B cell (primary cell): ENCODE data around the gene RARRES2. TPM values are rescaled to one million over a fixed set of nuclear protein-coding genes. Genes with fewer than 3 reads are reported as not detected.
A peak's percentile ranks its signal among the peaks of the same experiment; 100 is the strongest.

ENCODE experiments used
- ATAC-seq: fragments of 200-7000 bp; cut with Tn5 transposase; one replicate; pipeline ENCODE4 v1.10.0; 2021; ENCODE audit warnings: low read depth, mild to moderate bottlenecking, moderate number of reproducible peaks, moderate library complexity
- CTCF ChIA-PET: fragments of 350-600 bp; sonication (Branson Sonifier 250); formaldehyde crosslinking; loops from one replicate; lab custom pipeline; 2021; ENCODE audit warnings: antibody characterized with exemption, inconsistent platforms; lab: Charles Lee
- POLR2A ChIA-PET: fragments of 350-600 bp; sonication (Branson Sonifier 250); formaldehyde crosslinking; loops from one replicate; lab custom pipeline; 2021; ENCODE audit warnings: antibody characterized with exemption; lab: Charles Lee
- DNase-seq: peaks from one replicate; pipeline ENCODE4 v3.0.0; 2013
- H2AFZ ChIP-seq: 2 replicates; pipeline ENCODE4 v1.6.1; 2012; ENCODE audit warnings: mild to moderate bottlenecking, low read depth, low read length; ENCODE audit not compliant: insufficient read depth, poor library complexity, severe bottlenecking
- H3K27ac ChIP-seq, 2 donors: 1 replicate in 1 of 2; 2 replicates in 1 of 2; pipeline ENCODE4 v1.5.1; 2012 to 2013; ENCODE audit warnings: low read length in 2 of 2, mild to moderate bottlenecking in 2 of 2, moderate library complexity in 1 of 2
- H3K27me3 ChIP-seq, 4 experiments: fragments of 200-600 bp in 1 of 4; sonication (generic) in 1 of 4; replicated peaks in 1 of 4; 1 replicate in 2 of 4; 2 replicates in 2 of 4; pipeline versions ENCODE4 v1.6.1 to v1.7.0; 2013 to 2016; ENCODE audit warnings: low read length in 3 of 4, mild to moderate bottlenecking in 2 of 4, mixed read lengths in 1 of 4, moderate library complexity in 1 of 4; ENCODE audit not compliant: insufficient read depth in 4 of 4, control insufficient read depth in 3 of 4; ENCODE audit errors: control extremely low read depth in 1 of 4
- H3K36me3 ChIP-seq, 2 experiments: replicated peaks in 1 of 2; 1 replicate in 1 of 2; 2 replicates in 1 of 2; pipeline versions ENCODE4 v1.6.1 to v1.7.1; 2013; ENCODE audit warnings: low read length in 1 of 2; ENCODE audit not compliant: insufficient read depth in 2 of 2, control insufficient read depth in 1 of 2; ENCODE audit errors: control extremely low read depth in 1 of 2, extremely low read depth in 1 of 2
- H3K4me1 ChIP-seq, 2 donors: fragments of 200-600 bp in 1 of 2; sonication (generic) in 1 of 2; 1 replicate in 1 of 2; 2 replicates in 1 of 2; pipeline versions ENCODE4 v1.5.1 to v1.6.1; 2013 to 2017; ENCODE audit warnings: low read length in 2 of 2; ENCODE audit not compliant: control insufficient read depth in 2 of 2, insufficient read depth in 2 of 2
- H3K4me2 ChIP-seq: replicated peaks from 2 replicates; pipeline ENCODE3; 2012; ENCODE audit warnings: mild to moderate bottlenecking, low read depth, low read length; ENCODE audit not compliant: poor library complexity, severe bottlenecking
- H3K4me3 ChIP-seq, 5 experiments: fragments of 200-600 bp in 1 of 5; sonication (generic) in 1 of 5; 1 replicate in 3 of 5; 2 replicates in 2 of 5; pipeline versions ENCODE4 v1.5.1 to v1.7.0; 2011 to 2016; ENCODE audit warnings: low read length in 4 of 5, mild to moderate bottlenecking in 4 of 5, low read depth in 2 of 5, control low read depth in 1 of 5, moderate library complexity in 1 of 5; ENCODE audit not compliant: insufficient read depth in 1 of 5; ENCODE audit errors: control extremely low read depth in 1 of 5, extremely low read depth in 1 of 5
- H3K79me2 ChIP-seq: fragments of 200-600 bp; sonication (generic); one replicate; pipeline ENCODE4 v1.6.0; 2016; ENCODE audit warnings: low read length; ENCODE audit not compliant: control insufficient read depth, insufficient read depth
- H3K9ac ChIP-seq: fragments of 200-600 bp; sonication (generic); 2 replicates; pipeline ENCODE4 v1.6.1; 2017; ENCODE audit warnings: mild to moderate bottlenecking, low read length, moderate library complexity
- H3K9me3 ChIP-seq, 3 donors: one replicate each; pipeline versions ENCODE4 v1.6.1 to v1.7.1; 2013; ENCODE audit warnings: low read length in 2 of 3; ENCODE audit not compliant: control insufficient read depth in 2 of 3, insufficient read depth in 1 of 3; ENCODE audit errors: control extremely low read depth in 1 of 3
- H4K20me1 ChIP-seq: 2 replicates; pipeline ENCODE4 v1.6.0; 2012; ENCODE audit warnings: mild to moderate bottlenecking, low read length; ENCODE audit not compliant: insufficient read depth, control insufficient read depth, poor library complexity, severe bottlenecking
- H3K27ac Mint-ChIP-seq: one replicate; pipeline ENCODE4 v1.8.0; 2021; ENCODE audit warnings: mixed read lengths
- H3K27me3 Mint-ChIP-seq: one replicate; pipeline ENCODE4 v1.8.0; 2021; ENCODE audit warnings: mixed read lengths
- H3K4me1 Mint-ChIP-seq: one replicate; pipeline ENCODE4 v1.8.0; 2021; ENCODE audit warnings: mixed read lengths
- H3K4me3 Mint-ChIP-seq: one replicate; pipeline ENCODE4 v1.8.0; 2021; ENCODE audit warnings: mixed read lengths
- H3K9me3 Mint-ChIP-seq: one replicate; pipeline ENCODE4 v1.8.0; 2022; ENCODE audit warnings: mixed read lengths; ENCODE audit not compliant: insufficient read depth
- EZH2 ChIP-seq: IDR thresholded peaks from 2 replicates; pipeline ENCODE4 v1.6.1; 2012; ENCODE audit warnings: borderline replicate concordance, low read depth, mild to moderate bottlenecking, moderate library complexity, low read length; ENCODE audit not compliant: insufficient read depth, poor library complexity, severe bottlenecking
- WGBS: methylation state at CpG from one replicate; pipeline ENCODE4 v1.1.5; 2013; ENCODE audit warnings: missing lambda C conversion rate; ENCODE audit not compliant: insufficient coverage; 5-methylcytosine and 5-hydroxymethylcytosine counted together
- intact Hi-C: fragments of 100-400 bp; cut with micrococcal nuclease; formaldehyde crosslinking; loops from one replicate; pipeline ENCODE4 v1.10.0; 2022
- polyA plus RNA-seq: library from polyadenylated mRNA; depleted of rRNA; stranded (reverse); fragments of >200 nt; gene quantifications from 2 replicates; pipeline ENCODE4 v1.2.3, GENCODE V29; 2012
- total RNA-seq, 2 donors: library from RNA; stranded (reverse); fragments of 120-200 nt in 1 of 2; gene quantifications; 1 replicate in 1 of 2; 2 replicates in 1 of 2; pipeline versions ENCODE4 v1.2.3 to v1.2.4, GENCODE V29; 2013 to 2022
- TF ChIP-seq, protein P1 (sequence below): fragments of 200-600 bp; IDR thresholded peaks from one replicate; pipeline ENCODE4 v1.8.0; 2022; ENCODE audit warnings: antibody characterized with exemption, mild to moderate bottlenecking

RARRES2 gene
- total and polyA plus RNA-seq, 2 donors (not counting 1 experiment from before 2014, with no cell fraction given), result not detected

- intact Hi-C loops, result loop anchor here (2.0 to 10.0 kb wide), 2 partner anchors 14 to 660 kb away; partner anchors contain the start of genes ABCB8, ATG9B and ZNF775
- no peaks in the 10 kb centered on the region for H3K27me3 Mint-ChIP-seq
- no peak for ATAC-seq
- Histone ChIP-seq H3K9me3 (no peaks in the 10 kb centered on the region), H3K9ac (peak overlapping the region; percentile 60), H2AFZ (no peak overlapping the region), H3K4me2 (peak overlapping the region; percentile 70), H3K27me3 (no peaks in the 10 kb centered on the region), H3K27ac (peak overlapping the region; percentile 98 to 99), H3K79me2 (peaks cover 14% of the 10 kb centered on the region), H3K4me1 (peaks cover 60 to 66% of the 10 kb centered on the region in 2 donors), H3K4me3 (no peak overlapping the region), H3K36me3 (peaks cover 0 to 4% of the 10 kb centered on the region in 2 experiments), H4K20me1 (peaks cover 7% of the 10 kb centered on the region)
- ChIA-PET POLR2A (interaction anchor here (1.4 to 6.6 kb wide), 3 partner anchors 14 to 42 kb away, joined by 5 to 120 read pairs (median 64); partner anchors contain the start of genes ACTR3C, LRRC61 and ZNF775), CTCF (interaction anchor here (1.1 to 7.3 kb wide), 6 partner anchors 8 to 74 kb away, joined by 3 to 71 read pairs (median 4); a partner anchor contains a TSS)
- peaks cover 68% of the 10 kb centered on the region for H3K4me1 Mint-ChIP-seq
- peak; percentile 52 for DNase-seq
- H3K9me3 Mint-ChIP-seq, result no peaks in the 10 kb centered on the region
- peak overlapping the region; percentile 39 for H3K4me3 Mint-ChIP-seq
- H3K27ac Mint-ChIP-seq, result peak overlapping the region; percentile 100
- WGBS, result 60% methylated on average over 7 of the region's 10 CpGs
- TF ChIP-seq, protein P1, sequence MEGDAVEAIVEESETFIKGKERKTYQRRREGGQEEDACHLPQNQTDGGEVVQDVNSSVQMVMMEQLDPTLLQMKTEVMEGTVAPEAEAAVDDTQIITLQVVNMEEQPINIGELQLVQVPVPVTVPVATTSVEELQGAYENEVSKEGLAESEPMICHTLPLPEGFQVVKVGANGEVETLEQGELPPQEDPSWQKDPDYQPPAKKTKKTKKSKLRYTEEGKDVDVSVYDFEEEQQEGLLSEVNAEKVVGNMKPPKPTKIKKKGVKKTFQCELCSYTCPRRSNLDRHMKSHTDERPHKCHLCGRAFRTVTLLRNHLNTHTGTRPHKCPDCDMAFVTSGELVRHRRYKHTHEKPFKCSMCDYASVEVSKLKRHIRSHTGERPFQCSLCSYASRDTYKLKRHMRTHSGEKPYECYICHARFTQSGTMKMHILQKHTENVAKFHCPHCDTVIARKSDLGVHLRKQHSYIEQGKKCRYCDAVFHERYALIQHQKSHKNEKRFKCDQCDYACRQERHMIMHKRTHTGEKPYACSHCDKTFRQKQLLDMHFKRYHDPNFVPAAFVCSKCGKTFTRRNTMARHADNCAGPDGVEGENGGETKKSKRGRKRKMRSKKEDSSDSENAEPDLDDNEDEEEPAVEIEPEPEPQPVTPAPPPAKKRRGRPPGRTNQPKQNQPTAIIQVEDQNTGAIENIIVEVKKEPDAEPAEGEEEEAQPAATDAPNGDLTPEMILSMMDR, result no peak
- no peak for TF ChIP-seq EZH2
Observed at GRCh38 chr7:150365194-150365593, 23.8 kb upstream of the RARRES2 start.

DNA sequence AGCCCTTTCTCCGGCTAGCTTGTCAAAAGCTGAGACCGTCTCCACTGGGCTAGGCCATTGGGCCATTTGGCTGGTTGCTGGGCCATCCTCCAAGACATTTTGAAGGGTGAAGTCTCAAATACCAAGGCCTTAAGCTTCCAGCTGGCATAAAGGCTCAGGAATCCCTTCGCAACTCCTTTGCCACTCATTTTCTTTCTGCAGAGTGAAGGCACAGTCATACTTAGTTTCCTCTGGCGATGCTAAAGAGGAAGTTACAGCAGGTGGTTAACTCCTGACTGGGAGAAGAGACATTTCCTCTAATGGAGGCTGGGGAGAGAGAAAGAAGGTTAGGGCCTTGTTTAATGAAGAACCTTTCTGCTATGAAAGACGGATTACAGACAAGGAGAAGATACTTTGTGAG is 22.4 kb upstream of the RARRES2 start:
- H3K27ac Mint-ChIP-seq, result peak overlapping the region; percentile 85
- H3K4me3 Mint-ChIP-seq, result peak overlapping the region; percentile 16
- H3K36me3 ChIP-seq, result no peaks in the 10 kb centered on the region
- H3K27me3 ChIP-seq, result no peaks in the 10 kb centered on the region
- no peaks in the 10 kb centered on the region for H3K27me3 Mint-ChIP-seq
- H3K9me3 Mint-ChIP-seq, result no peaks in the 10 kb centered on the region
- H2AFZ ChIP-seq, result no peak overlapping the region
- H3K79me2 ChIP-seq, result peaks cover under 1% of the 10 kb centered on the region
- ChIA-PET CTCF (no interaction called here), POLR2A (interaction anchor here (0.6 to 1.1 kb wide), 3 partner anchors 18 to 42 kb away, joined by 3 to 5 read pairs (median 5); a partner anchor contains a TSS)
- H3K9me3 ChIP-seq, result no peaks in the 10 kb centered on the region
- no peak overlapping the region for H3K9ac ChIP-seq
- DNase-seq (peak; percentile 74), ATAC-seq (no peak)
- peak overlapping the region; percentile 61 to 98 for H3K27ac ChIP-seq
- no peaks in the 10 kb centered on the region for H4K20me1 ChIP-seq
- H3K4me1 Mint-ChIP-seq, result peaks cover 56% of the 10 kb centered on the region
- 33% methylated on average over 4 of the region's 5 CpGs for WGBS
- intact Hi-C loops, result loop anchor here (1.0 to 10.0 kb wide), 3 partner anchors 15 to 661 kb away; partner anchors contain the start of genes ABCB8, ATG9B and ZNF775
- H3K4me2 ChIP-seq, result peak overlapping the region; percentile 52
- no peak overlapping the region for H3K4me3 ChIP-seq
- peaks cover 52 to 54% of the 10 kb centered on the region in 2 donors for H3K4me1 ChIP-seq
- TF ChIP-seq, protein P1, result no peak
- no peak for TF ChIP-seq EZH2
